DMS53 treated with DMSO at 0.1 percent for 48 hours (cell line): ENCODE data around the gene SLC35G3.
"Not testable (repeated sequence)": the region's sequence is repeated elsewhere in the genome, so short reads cannot be mapped to it uniquely, and the experiment has no call there.

Source experiments
- DNase-seq: peaks from one replicate; lab custom pipeline; 2025; ENCODE audit not compliant: unreplicated experiment; lab: John Stamatoyannopoulos, UW

The SLC35G3 gene

GRCh38 chr17:35194001-35194400 lies at the start of gene SLC35G3:
Gene SLC35G3, minus strand, starts transcription at chr17:35194393. Its CDS starts 86 bp downstream, at chr17:35194307.
- DNase-seq, result not testable (repeated sequence)

DNA sequence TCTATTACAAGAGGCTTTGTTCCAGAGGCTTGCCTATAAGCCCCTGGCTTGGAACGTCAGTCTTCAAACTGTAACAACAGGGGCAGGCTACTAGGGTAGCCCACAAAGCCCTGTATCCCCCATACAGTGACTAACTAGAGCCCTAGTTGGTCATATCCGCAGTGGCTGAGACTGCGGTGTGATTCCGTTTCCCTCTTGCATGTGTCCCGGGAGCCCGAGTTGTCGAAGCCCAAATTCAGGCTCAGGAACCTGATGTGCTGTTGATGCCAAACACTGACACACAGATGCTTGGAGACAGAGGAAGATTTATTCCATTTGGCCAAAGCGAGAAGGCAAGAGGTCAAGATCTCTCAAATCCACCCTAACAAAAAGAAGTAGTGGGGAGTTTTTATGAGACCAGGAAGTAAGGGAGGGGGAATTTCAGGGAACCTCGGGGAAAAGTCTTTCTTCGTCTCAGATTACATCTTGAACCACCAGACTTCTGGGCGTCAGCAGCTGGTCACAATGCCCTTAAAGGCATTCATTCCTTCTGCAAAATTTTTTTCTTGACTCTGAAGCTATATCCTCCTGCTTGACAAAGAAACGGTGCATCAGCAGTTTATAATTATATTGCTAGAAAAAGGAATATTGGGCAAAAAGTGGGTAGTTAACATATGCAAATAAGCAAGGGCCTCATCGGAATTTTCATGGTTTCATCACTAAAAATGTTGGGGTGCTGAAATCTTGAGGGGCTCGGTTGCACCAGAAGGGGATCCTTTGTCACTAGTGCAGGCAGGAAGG lies 49.6 kb upstream of the SLC35G3 start:
- DNase-seq, result no peak

- DNase-seq, result peak; percentile 71
Observed at GRCh38 chr17:35242805-35243560, 48.8 kb upstream of the SLC35G3 start, which contains the start of gene SLFN5. Gene SLFN5, plus strand, starts transcription at chr17:35243072. Its CDS starts 15,619 bp downstream, at chr17:35258691.

DNA sequence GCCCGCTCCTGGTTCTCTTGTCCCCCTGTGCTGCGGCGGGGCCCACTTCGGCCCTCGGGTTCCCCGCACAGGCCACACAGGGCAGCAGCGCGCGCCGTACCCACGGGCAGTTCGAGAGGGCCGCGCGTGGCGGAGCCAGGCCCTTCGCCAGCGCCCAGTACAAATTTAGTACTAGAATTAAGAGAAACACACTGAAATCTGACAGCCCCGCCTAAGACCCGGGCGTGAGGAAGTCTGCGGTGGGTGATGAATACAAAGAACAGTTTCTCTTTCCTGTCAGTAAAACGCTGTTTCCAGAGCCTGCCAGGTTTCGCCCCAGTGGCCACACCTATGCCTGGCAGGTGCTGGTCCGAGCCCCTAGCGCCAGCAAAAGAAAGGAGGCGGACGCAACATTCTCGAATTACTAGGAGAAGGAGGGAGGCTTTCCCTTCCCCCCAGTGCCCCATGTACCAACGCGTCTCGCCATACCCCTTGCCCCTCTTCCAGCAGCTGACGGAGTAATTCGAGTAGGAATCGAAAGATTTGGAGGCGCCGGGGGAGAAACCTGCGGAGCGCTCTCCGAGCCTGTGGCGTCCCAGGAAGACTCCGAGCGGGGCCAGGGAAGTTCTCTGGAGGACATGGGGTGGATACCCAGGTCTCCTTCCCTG lies 48.1 kb upstream of the SLC35G3 start:
- DNase-seq, result peak; percentile 52

DNA sequence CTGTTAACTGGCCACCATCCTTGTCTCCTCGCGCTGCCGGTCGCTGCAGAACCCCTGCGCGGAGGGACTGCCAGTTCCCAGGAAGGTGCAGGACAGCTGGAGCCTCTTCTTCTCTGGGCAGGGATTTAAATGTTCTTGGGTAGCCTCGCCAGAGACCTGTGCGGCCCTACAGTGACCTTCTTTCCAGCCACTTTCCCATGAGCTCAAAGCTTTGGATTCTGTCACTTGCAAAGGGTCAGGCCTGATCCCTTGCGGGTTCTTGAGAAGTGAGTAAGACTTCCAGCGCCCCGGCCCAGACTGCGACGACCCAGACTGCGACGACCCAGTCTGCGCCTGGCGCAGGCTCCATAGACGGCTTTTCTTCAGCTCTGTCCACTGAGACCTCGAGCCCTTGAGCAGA lies 47.3 kb upstream of the SLC35G3 start:
- DNase-seq, result no peak

- DNase-seq, result no peak
Observed at GRCh38 chr17:35240861-35241260, 46.7 kb upstream of the SLC35G3 start.

GRCh38 chr17:35239823-35240222 lies 45.6 kb upstream of the SLC35G3 start:
- no peak for DNase-seq

GRCh38 chr17:35238821-35239220 lies 44.6 kb upstream of the SLC35G3 start:
- no peak for DNase-seq

DNA sequence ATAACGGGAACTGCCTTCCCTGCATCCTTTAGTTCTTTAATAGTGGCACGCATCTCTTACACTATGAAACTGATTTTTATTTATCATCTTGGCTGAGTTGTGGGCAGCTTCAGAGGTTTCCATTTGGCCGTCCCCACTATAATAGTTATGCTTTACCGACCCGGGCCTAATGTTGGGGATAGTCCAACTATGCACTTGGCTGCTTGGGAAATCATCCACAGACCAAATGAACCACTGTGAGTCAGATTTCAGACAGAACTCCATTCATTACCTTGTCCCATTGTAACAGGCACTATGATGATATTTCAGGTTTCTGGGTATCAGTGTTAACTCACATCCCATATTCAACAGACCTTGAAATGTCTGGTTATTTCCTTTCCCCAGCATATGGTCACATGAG lies 42.6 kb upstream of the SLC35G3 start:
- DNase-seq, result no peak

DNA sequence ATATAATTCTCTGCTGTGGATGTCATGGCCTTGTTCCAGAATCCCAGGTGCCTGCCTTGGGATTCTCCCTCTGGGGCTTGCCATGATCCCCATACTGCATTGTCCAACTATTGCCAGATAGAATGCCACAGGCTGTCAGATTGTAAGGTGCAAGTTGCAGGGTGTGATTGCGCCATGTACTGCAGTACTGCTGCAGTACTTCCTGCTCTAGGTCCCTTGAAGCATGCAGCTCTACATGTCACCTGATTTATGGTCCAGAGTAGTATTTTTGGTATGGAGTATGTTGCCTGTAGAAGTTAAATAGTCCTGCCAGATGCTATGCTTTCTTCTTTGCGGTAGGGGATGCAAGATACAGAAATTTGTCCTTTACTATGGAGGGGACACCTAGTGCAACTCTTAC lies 41.7 kb upstream of the SLC35G3 start:
- no peak for DNase-seq

DNA sequence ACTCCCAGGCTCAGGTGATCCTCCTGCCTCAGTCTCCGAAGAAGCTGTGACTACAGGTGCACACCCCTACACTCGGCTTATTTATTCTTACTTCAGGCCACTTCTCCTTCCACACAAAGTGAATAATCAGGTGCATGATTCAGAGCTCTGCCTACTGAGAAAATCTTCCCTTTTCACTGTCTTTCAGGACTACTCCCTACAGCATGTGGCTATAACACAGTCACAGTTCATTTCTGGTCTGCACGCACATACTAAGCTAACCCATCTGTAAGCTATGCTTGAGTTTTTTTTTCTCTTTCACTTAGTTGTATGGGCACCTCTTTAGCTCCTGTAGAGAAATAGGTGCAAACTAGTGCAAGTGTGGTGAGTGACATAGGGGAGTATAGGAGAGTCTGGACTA lies 41.1 kb upstream of the SLC35G3 start:
- no peak for DNase-seq

DNA sequence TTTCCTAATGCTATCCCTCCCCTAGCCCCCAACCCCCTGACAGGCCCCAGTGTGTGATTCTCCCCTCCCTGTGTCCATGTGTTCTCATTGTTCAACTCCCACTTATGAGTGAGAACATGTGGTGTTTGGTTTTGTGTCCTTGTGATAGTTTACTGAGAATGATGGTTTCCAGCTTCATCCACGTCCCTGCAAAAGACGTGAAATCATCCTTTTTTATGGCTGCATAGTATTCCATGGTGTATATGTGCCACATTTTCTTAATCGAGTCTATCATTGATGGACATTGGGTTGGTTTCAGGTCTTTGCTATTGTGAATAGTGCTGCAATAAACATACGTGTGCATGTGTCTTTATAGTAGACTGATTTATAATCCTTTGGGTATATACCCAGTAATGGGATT lies 40.1 kb upstream of the SLC35G3 start:
- not testable (repeated sequence) for DNase-seq

DNA sequence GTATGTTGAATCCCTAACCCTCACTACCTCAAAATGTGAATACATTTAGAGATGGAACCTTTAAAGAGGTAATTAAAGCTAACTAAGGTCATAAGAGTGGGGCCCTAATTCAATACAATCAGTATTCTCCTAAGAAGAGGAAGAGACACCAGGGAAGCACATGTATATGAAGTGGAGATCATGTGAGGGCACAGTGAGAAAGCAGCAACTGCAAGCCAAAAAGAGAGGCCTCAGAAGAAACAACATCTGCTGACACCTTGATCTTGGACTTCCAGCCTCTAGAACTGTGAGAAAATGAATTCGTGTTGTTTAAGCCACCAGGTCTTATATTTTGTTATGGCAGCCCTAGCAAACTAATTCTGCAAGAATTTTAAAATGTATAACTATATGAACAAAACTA lies 35.4 kb upstream of the SLC35G3 start:
- DNase-seq, result no peak

DNA sequence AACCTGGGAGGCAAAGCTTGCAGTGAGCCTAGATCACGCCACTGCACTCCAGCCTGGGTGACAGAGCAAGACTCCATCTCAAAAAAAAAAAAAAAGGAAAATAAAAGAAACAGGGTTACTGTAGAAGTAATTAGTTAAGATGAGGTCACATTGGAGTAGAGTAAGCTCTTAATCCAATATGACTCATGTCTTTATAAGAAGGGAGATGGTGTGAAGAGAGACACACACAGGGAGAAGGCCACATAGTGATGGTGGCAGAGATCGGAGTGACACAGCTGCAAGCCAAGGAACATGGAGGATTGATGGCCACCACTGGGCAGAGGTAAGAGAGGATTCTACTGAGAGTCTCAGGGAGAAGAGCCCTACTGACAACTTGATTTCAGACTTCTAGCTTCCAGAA lies 33.4 kb upstream of the SLC35G3 start:
- no peak for DNase-seq

- no peak for DNase-seq
Observed at GRCh38 chr17:35224436-35224835, 30.2 kb upstream of the SLC35G3 start.

- DNase-seq, result no peak
Observed at GRCh38 chr17:35222452-35222851, 28.3 kb upstream of the SLC35G3 start.

- DNase-seq, result no peak
Observed at GRCh38 chr17:35218915-35219314, 24.7 kb upstream of the SLC35G3 start.

- no peak for DNase-seq
Observed at GRCh38 chr17:35217107-35217506, 22.9 kb upstream of the SLC35G3 start.

GRCh38 chr17:35214631-35215273 lies 20.6 kb upstream of the SLC35G3 start:
- DNase-seq, result no peak

- no peak for DNase-seq
Observed at GRCh38 chr17:35214192-35214591, 20.0 kb upstream of the SLC35G3 start.

- no peak for DNase-seq
Observed at GRCh38 chr17:35213412-35213940, 19.3 kb upstream of the SLC35G3 start.
